GM19035 (cell line): Measurements from ENCODE around the gene FYN.
A peak's percentile ranks its signal among the peaks of the same experiment; 100 is the strongest.

ENCODE experiments used
- ATAC-seq: cut with Tn5 transposase; IDR thresholded peaks from one replicate; pipeline ENCODE4 v1.9.1; 2021; ENCODE audit not compliant: unreplicated experiment

The FYN gene

DNA sequence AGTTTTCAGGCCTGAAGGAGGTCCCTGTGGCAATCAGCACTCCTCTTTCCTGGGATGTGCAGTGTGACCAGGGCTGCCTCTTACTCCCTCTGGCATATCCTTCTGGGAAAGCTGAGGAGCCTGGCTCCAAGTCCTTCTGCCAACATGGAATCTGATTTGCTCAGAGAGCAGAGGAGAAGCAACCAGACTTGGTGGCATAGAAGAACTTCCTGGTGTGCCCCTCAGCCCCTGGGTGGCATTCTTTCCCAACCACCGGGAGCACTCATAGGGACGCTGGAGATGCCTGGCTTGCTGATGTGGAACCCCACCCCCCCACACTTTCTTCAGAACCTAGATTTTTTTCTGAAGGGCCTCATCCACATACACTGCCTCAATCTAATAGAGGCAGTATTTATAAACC lies 160.0 kb downstream of the FYN start:
- no peak for ATAC-seq

DNA sequence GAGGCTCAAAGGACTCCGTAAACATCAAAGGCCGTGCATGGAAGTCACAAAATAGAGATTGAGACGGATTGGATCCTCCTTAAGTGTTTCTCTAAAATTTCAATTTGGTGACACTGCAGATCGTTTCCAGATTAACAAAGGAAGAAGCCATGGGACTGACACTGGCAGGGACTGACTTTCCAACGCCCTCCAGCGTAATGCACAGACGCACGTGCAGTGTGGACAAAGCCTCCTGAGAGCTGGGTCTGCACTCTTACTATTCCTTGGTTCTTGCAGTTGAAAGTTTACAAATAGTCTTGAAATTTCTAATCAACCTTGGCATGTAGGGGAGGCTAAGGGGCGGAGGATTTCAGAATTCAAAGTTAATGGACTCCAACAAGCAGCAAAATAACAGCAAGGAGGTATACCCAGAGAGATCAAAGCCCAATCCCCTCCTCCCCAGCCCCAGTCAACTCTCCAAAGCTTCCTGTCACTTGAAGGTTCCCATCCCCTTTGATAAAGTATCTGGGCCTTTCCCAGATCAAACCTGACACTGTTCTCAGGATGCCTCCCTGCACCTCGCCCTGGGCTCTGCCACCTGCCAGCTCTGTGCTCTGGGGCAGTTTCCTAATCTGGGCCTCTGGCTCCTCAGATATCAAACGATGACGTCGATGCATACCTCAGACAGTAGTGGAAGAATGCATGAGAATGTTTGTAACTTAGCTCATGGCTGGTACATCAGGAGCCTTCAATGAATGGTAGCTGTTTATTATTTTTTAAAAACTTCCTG lies 161.1 kb downstream of the FYN start:
- ATAC-seq = no peak

DNA sequence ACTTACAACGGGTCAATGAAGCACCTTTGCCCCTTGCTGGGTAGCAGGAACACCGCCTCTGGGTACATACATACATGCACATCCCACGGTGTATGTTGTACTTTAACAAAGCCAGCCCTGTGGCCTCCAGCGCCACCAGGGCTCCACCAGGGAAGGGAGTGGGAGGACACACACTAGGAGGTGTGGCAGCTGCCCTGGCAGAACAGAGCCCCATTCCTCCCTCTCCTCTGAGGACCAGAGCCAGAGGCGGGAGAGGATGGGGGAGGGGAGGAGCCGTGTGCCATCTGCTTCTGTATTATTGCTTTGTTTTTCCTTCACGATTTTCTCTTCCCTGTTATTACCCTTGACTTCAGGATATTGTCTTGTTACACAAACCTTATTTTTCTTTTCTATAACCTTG lies 161.8 kb downstream of the FYN start:
- ATAC-seq = no peak

DNA sequence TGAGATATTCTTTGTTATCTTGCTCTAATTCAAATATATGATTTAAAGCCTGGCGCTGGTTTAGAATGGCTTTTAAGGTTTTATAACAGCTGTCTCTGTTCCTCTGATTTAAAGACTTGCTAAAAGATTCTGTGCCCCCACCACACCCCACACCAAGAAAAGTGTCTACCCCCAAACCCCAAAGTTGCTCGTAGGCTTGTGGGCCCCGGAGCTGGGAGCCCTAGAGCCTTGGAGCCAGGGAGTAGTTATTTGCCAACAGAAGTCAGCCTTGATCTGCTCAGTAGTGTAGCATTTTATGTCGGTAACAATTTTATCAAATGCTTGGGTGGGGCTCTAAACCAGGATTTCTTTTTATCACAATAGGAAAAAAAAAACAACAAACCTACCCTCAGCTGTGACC lies 162.3 kb downstream of the FYN start:
- no peak for ATAC-seq

DNA sequence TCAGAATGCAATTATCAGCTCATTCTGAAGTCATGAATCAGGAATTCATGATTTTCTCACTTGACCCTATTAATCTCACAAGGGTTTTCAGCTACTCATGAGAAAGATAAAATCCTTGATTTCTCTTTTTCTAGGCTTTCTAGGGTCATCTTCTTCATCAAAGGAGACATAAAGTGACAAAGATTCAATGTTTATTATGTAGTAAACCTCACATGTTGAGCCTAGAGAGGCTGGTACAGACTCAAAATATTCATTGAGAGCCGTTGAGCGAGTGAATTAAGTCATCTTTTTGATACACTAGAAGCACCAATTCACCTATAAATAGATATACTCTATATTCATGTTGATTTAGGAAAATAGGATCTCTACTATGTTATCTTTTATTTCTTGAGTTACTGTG lies 162.8 kb downstream of the FYN start:
- ATAC-seq = no peak

DNA sequence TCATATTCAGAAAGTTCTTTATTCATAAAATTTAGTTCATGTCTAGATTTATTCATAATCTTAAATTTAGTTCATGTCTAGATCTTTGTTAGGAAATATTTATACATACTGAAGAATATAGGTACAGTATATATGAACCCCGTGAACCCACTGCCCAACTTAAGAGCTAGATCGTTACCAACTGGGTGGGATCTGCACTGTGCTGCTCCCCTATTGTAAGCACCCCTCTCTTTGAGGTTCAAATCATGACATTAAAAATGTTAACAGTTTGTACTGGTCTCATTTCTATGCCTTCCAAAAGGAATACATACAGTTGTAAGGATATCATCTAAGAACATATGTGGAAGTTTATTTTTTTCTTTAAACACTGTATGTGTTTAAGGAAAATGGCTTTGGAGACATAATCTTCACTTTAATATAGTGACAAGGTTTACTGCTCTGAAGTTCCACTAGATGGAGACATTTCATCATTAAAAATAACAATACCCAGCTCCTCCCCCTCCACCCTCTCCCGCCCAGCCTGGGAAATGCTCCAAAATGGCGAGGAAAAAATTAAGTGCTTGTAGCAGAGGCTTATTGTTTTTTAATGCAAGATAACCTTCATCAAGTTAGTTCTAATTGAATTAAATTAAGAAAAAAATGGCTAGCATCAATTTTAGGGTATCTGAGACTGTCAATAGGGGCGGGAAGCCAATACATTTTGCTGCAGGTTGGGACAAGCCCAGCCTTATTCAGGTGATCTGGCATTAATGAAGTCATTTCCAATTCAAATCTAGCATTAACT lies 163.4 kb downstream of the FYN start:
- ATAC-seq = peak; percentile 92

DNA sequence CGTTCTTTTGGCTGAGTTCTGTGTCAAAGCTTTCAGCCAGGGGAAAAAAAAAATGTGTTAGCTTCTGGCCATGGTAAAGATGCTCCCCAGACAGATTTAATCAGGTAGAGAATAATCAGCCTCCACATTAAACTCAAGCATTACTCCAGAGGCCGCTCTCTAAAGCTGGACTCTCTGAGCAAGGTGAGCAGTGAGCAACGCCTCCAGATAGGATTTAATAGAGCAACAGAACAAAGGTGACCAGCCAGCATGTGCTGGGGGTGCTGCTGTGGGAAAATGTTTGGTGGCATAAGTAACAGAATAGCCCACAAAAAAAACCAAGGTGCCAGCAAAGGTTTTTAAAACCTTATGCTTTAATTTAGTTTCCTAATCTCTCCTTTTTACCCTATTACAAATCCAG lies 164.1 kb downstream of the FYN start:
- ATAC-seq = no peak

DNA sequence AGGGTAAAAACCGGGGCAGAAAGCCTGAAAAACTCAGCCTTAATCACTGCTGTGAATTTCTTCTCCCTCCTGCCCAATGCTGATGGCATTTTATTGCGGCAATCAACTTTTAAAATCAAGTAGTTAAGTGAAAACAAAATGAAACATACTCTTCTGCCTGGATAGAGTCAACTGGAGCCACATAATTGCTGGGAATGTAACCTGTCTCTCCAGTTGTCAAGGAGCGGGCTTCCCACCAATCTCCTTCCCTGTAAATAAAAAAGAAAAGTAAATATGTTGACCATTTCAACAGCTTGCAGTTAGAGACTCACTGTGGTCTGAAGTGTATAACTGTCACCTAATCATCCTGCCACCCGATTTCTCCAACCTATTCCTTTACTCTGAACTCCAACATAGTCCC lies 165.5 kb downstream of the FYN start:
- ATAC-seq = no peak

DNA sequence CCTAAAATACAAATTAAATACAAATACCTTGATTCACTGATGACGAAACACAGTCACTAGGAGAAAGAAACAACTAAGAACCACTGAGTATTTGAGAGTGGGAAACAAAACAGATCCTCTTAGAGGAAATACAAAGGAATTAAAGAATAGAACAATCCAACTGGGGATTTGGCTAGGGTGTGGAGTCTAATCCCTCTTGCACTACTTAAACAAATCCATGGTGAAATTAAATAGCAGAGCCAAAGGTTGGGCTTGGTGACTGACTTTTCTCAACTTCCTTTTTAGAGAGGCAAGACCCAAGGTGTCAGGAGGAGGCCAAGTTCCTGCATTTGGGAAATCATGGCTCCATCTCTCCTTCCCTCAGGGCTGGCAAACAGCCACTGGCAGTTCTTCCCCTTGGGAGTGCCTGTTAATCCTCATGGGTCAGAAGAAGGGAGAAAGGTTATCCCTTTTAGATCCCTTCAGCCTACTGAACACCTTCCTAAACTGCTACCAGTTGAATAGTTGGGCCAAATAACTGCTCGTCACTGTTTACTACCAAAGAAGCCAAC lies 166.3 kb downstream of the FYN start:
- no peak for ATAC-seq

DNA sequence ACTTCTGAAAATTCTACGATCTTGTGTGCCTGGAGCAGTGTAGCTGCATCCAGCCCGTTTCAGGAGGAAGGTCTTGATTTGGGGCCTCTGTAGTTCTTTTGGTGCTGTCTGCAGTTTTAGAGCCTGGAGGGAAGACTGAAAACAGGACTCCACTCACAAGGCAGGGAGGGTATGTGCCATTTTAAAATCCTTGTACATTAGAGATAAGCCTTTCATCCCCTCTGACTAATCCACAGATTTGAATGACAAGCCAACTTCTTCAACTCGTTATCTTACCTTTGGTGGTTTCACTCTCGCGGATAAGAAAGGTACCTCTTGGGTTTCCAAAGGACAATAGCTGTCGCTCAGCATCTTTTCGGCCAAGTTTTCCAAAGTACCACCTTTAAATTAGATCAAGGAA lies 169.5 kb downstream of the FYN start:
- ATAC-seq = no peak

DNA sequence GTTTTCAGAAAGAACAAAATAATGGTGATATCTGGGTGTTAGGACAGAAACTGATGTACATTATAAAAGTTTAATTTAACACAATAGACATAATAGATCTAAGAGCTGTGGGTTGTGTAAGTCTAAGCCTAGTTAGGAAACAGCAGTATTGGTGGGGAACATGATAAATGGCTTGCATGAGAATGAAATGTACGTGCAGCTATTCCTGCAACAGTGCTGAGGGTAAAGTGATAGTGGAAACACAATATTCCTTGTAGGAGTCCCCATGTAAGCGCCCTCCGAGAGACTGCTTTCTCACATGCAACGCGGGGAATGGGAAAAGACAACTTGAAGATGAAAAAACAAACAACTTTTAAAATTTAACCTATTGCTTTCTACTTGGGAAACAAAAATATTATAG lies 171.0 kb downstream of the FYN start:
- no peak for ATAC-seq

DNA sequence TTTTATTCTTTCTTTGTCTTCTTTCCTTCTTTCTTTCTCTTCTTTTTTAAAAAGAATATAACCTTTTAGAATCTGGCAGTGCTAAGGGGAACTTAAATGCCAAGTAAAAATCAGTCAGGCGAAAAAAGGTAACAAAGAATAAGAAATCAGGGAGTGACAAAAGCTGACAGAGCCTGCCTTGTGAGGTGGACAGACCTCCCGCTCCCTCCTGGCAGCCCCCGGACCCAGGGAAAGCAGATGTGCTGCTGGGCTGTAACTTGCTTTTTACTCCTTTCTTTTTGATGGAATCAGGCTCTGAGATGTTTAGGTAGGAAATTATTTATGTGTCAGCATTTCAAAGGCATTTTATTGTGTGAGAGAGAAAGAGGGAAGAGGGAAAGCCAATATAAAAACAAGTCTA lies 172.1 kb downstream of the FYN start:
- no peak for ATAC-seq

DNA sequence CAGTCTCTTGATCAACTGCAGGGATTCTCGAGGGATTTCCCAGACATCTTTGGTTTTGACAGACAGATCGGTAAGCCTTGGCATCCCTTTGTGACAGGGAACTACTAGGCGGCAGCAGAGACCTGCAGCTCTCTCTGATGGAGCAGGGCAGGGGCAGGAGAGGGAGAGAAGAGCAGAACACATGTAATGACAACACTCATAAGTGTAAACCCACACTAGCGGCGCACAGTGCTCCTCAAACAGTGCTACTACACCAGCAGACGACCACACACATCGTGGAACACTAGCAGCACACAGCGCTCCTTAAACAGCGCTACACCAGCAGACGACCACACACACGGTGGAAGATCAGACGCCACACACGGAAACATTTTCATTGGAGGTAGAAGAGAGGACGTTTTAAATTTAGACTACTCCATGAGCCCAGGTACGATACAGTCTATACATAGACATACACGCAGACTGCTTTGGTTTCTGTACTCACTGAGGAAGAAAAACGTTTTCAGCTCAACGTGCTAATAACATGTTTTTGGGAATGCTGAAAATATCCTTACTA lies 173.0 kb downstream of the FYN start:
- no peak for ATAC-seq

DNA sequence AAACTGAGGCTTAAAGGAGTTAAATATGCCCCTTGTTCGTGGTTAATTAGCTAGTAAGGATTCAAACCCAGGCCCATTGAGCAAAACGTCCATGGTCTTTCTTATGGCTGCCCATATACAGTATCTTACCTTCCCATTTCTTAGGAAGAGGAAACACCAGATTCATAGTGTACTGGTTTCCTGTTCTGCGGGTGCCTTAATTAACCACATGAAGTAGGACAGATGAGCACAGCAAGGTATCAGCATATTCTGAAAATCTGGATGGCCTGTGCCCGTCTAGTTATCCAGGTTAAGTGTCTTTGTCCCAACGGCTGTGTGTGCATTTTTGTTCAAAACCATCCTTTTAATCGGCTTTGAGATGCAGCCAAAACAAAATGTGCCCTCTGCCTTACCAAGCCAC lies 174.1 kb downstream of the FYN start:
- no peak for ATAC-seq

DNA sequence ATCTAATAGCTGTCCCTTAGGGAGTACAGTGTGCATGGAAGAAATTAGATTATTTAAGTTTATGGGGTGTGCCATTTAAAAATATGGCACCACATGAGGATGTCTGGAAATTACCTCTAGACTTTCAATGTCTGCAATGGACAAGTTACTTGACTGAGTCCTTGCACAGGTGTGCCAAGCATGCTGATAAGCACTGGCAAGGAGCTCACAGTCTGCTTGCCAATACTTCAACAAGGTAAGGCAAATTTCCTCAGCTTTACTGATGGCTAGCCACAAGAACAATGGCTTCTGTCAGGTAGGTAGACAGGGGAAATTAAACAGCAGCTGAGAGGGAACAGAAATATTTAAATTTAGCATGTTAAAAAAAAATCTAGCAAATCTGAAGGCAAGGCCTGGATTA lies 176.4 kb downstream of the FYN start:
- ATAC-seq = no peak

DNA sequence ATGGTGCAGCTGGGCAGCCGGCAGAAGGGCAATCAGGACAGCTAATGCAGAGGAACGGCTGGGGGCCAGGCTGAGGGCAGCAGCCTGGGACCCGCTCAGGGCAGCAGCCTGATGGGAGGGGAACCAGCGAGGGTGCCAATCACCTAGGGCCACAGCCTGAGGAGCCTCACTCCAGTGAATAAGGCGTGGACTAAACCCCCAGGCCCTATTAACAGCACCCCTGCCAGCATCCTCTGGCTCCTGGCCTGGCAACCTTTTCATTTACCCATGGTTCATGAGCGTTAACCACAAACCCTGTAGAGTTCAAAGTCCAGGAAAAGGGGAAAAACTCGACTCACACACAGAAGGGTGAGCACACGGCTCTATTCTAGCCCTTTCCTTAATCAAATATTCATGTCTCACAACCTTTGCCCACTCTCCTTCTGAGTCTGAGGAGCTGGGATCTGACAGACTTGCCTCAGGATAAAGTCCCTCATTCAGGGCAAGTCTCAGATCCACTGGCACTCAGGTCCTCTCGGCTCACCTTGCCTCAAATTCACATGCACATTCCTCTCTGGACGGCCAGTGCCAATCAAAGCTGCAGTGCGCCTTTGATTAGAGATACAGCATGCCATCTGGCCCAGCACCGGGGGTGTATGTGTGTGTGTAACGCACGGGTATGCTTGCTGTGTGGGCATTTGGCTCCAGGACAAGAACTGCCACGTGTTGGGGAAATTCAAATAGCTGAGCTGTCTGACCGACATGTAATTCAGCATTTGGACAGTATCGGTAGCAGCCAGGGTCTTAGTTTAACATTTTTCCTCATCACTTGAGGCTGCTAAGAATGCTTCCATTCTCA lies 180.7 kb downstream of the FYN start:
- no peak for ATAC-seq

DNA sequence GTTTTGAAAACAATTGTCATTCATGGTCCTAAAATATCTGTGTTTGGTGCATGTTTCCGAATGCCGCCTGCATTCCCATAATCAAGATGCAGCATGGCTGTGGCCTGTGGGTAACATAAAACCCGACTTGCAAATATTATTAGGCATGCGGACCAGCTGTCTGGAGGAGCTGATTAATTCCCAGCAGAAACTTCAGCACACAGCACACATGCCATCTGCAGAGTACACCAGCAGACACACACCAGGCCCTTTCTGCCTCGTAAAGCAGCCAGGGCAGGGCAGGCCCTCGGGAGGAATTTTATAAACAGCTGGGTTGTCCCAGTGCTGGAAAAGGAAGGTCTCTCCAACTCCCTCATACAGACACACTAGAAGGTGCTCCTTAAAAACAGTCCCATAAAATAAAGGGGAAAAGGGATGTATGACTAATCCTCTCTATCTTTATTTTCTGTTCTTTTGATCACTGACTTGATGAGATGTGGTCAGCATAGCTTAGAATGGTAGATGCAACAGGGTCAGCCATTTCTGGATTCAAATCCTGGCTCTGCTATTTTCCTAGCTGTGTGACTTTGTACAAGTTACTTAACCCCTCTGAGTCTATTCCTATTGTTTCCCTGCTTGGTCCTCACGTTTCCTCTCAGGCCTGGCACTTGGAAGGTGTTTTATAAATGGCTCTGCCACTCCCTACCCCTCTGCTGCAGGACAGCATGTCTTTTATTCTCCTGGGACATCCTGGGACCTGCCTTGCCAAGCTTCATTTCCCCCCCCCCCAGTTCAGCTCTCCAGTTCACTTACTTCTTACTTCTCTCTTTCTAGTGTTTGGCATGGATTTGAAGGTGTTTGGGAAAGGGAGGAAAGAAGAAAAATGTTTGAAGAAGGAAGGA lies 181.7 kb downstream of the FYN start:
- no peak for ATAC-seq

DNA sequence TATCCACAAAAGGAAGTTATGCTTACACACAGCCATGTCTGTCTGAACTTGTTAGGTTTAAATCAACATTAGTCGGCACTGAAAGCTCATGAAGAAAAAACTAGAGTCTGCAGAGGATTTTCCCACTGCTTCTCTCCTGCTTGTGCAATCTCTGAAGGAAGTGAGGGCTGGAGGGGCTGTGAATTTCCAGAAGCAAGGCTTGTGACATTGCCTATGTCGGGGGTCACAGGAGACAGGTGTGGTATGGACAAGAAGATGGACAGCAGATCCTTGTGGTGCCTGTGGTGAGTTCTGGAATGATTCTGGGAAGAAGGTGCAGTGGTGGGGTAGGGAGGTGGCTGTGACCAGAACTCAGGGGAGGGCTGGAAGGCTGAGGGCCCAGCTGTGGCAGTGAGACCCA lies 183.3 kb downstream of the FYN start:
- ATAC-seq = no peak

DNA sequence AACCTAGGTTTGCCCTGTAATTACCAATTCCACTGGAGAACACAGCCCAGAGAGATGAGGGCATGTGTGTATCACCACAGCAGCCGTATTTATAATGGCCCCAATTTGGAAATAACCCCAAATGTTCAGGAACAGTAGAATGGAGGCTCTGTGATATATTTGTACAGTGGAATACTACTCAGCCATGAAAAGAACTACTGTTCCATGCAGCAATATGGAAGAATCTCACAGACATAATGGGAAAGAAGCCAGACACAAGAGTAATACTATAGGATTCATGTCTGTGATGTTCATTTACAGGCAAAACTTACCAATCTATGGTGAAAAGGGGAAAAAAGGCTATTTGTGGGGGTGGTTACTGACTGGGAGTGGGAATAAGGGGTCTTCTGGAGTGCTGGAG lies 183.8 kb downstream of the FYN start:
- ATAC-seq = no peak

DNA sequence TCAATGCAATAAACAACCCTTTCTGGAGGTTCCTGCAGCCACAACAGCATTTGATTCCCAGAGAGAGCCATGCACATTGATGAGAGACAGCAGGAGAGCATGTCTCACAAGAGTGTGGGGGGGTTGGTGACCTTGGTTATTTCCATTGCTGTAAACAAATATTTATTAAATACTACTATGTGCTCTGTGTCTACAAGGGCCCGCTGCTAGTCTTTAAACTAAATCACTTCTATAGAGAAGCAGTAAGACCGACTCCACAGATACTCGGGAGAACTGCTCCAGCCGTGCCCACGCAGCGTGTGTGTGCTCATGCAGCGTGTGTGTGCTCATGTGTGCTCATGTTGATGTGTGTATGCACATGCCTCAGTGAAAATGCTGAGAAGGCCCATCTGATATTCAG lies 184.9 kb downstream of the FYN start:
- ATAC-seq = no peak
